HL-60/S4 treated with phorbol 12-myristate 13-acetate at 8.2 ng/mL for 4 days and 3 days (cell line): ENCODE results near the gene CDH6.

Source experiments
- in situ Hi-C: fragments of 300-500 bp; cut with MboI; formaldehyde crosslinking; loops from 2 replicates; pipeline ENCODE4 v1.15.0; 2022; ENCODE audit warnings: low sequenced_read_pairs

CDH6 gene

DNA sequence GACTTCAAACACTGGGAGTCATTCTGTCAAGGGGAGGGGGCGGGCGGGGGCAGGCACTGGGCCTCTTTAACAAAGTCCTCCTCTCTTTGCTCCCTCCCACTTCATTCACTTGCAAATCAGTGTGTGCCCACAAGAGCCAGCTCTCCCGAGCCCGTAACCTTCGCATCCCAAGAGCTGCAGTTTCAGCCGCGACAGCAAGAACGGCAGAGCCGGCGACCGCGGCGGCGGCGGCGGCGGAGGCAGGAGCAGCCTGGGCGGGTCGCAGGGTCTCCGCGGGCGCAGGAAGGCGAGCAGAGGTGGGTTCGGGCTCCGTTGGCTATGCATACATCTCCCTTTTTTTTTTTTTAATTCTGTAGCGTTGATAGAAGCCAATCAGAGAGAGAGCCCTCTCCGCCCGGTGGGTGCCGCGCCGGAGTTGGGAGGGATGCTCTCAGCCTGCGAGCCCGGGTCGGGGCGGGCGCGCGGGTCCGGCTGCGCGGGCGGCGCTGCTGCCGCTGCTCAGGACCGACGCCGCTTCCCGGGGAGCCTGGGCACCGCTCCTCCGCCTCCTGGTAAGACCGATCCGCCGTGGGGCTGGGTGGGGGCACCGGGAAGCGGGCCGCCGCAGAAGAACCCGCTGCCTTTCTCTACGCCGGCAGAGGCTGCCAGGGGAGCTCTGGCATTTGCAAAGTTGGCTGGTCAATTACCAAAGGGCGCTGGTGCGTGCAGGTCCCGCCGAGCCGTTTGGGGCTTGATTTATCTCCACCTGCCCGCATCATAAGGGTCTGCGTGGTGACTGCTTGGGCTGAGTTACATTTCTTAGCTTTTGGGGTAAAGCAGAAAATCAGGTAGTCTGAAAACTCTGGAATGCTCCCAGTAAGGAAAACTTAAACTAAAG lies at the start of gene CDH6:
Gene CDH6 (plus strand): TSS at position 96 of the 877 bp plus-strand sequence. CDS start 73,788 bp downstream, outside the sequence.
- in situ Hi-C loops: no loop called here

GRCh38 chr5:31144364-31144763 lies 49.1 kb upstream of the CDH6 start:
- in situ Hi-C loops: no loop called here

DNA sequence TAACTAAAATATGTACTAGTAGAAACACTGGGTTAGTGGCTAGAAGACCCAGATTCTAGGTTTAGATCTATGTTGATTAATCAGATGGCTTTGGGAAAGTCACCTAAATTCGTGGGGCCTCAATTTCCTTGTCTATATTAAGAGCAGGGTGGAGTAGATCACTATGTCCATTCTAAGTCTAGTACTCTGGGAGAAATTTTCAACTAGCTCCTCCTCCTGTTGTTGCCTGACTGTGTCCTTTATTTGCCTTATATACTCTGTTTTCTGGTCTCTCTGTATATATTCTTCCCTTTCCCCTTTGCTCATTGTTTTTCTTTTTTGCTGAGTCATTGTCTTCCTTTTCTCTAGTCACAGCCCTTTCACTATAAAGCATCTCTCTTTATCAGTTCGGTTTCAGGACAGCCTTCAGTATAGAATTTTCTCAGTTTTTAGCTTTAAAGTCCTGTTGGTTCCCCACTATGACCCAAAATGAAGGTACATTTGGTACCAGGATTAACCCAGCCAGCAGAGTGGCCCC lies 44.5 kb upstream of the CDH6 start:
- in situ Hi-C loops: no loop called here

GRCh38 chr5:31153521-31153920 lies 40.0 kb upstream of the CDH6 start:
- in situ Hi-C loops: no loop called here

- in situ Hi-C loops: no loop called here
Measured at GRCh38 chr5:31156631-31157160, 36.8 kb upstream of the CDH6 start.

DNA sequence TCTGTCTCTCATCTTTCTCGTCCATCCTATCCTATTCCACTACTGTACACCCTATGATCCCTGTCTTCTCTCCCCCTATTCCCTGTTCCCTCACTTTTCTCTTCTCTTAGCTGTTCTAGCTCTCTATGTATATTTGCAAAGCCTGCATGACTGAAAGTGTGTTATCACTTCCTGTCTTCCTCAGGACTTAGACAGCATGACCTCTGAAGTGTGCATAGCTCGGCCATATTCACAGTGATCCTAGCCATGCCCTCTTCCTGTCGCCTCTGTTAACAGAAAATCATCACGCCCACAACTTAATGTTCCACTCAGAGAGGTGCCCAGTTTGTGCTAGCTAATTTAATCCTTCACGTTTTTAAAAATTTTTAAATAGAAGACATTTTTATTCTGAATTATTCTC lies 35.8 kb upstream of the CDH6 start:
- in situ Hi-C loops: no loop called here

DNA sequence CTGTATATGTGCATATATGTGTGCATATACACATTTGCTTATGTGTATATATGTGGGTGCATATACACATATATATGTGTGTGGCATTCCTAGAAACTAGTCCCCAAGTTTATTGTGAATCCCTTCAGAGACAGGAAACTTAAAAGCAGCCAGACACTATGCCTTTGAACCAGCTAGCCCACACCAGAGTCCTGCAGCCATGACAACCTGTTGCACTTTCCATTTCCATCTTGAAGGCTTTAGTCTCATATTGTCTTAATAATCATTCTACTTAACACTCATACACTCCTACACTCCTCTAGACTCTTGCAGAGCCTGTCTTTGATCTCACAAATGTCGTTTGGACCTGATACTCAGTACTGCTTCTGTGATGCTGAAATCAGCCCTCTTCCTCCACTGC lies 34.8 kb upstream of the CDH6 start:
- in situ Hi-C loops: no loop called here

DNA sequence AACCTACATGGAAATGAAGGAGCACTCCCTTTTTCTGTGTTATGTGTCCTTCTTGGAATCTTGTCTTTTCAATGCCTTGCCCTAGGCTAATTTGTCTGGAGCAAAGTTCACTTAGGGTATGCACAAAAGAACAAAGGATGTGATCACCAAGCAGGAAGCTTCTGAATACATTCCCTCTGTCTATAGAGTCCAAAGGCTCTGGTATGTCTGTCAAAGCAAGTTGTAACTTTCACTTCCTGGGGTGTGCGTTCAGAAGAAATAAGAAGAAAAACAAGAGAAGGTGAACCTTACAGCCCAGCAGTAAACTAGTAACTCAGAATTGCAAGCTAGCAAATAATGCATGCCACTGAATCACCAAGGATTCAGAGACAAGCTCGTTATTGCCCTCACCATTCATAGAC lies 31.7 kb upstream of the CDH6 start:
- in situ Hi-C loops: no loop called here

- in situ Hi-C loops: no loop called here
Measured at GRCh38 chr5:31165729-31166128, 27.8 kb upstream of the CDH6 start.

DNA sequence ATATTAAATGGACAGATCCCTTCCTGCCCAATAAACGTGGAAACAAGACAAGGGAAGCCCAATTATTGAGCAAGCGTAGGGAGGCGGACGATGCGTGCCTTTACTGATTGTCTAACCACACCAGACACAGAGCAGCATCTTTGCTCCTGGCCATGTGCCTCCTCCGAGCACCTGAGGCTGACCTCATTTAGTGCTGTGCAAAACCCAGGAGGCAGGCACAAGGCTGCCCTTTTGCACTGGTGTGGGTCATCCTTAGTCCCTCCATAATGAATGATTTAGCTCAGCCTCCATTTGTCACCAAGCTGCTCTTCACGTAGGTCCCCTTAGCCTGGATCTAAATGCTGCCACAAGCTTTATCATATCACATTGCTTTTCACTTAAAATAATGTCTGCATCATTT lies 24.1 kb upstream of the CDH6 start:
- in situ Hi-C loops: no loop called here

GRCh38 chr5:31172881-31173280 lies 20.6 kb upstream of the CDH6 start:
- in situ Hi-C loops: no loop called here

GRCh38 chr5:31173614-31174013 lies 19.9 kb upstream of the CDH6 start:
- in situ Hi-C loops: no loop called here

- in situ Hi-C loops: no loop called here
Measured at GRCh38 chr5:31181376-31181987, 12.0 kb upstream of the CDH6 start.

- in situ Hi-C loops: no loop called here
Measured at GRCh38 chr5:31182136-31182535, 11.3 kb upstream of the CDH6 start.

GRCh38 chr5:31185951-31186350 lies 7.5 kb upstream of the CDH6 start:
- in situ Hi-C loops: no loop called here

GRCh38 chr5:31186672-31187267 lies 6.7 kb upstream of the CDH6 start:
- in situ Hi-C loops: no loop called here

DNA sequence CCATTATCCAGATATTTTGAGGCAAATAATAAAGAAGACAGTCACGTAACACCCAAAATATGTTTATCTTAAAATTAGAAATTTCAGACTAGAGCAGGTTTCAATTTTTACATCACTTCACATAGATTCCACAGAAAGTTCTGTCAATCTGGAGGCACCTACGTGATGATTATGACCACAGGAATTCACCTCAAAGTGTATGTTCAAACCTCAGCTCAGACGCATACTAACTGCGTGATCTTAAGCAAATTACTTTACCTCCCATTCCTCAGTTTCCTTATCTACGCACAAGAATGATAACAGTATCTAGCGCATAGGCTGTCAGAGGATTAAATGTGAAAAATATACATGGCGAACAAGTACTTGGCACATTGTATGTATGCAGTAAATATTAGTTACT lies 5.9 kb upstream of the CDH6 start:
- in situ Hi-C loops: no loop called here

- in situ Hi-C loops: no loop called here
Measured at GRCh38 chr5:31192442-31192841, 1.0 kb upstream of the CDH6 start.

DNA sequence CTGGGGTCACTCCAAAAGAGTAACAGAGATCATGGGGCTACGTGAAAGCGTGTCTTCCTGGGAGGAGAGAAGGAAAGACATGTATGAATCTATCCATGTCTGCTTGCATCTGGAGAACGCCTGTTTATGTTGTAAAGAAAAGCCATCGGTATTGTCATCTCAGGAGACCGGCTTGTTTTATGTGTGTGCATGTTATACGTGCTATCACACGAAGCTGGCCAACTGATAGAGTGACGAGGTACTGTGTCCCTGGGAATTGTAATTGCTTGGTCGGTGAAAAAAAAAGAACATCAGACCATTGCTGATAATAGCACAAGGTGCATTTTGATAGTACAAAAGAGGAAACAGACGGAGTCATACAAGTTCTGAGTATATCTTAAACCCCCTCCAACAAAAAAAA lies 370 bp upstream of the CDH6 start:
- in situ Hi-C loops: no loop called here

- in situ Hi-C loops: no loop called here
Measured at GRCh38 chr5:31194468-31194813, 955 bp downstream of the CDH6 start.

DNA sequence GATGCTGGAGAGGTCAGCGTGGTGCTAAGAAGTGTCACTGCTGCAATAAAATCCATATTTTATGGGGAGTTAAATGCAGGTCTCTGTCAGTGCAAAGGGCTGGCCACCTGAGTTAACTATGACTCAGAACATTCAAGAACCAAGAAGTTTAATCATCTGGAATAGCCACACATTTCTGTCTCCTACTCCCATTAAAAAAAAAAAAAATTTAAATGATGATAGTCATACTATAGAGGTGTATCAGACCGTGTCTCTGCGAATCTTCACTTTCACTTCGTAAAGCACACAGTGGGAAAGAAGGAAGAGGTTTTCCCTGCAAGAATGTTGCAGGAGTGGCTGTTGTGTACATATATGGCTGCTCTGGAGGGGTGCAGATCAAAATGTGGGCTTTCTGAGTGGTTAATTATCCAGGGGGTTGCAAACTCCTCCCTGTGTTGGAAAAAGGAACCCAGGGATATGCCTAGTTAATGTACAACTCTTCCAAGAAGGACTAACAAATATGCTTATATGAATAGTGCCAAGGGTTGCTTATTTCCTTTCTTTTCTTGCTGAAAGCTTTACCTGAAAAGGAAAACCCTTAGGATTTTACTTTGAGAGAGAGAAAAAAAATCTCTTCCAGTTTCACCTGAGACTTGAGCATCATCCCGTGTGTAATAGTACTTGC lies 1.5 kb downstream of the CDH6 start:
- in situ Hi-C loops: no loop called here
